ENCODE measurements around the gene DPF1. TPM values are rescaled to one million over a fixed set of nuclear protein-coding genes. Genes with fewer than 3 reads are reported as not detected.

Gene DPF1
- total RNA-seq, 3 donors from 2014 or later (not counting 1 experiment from before 2014, with no cell fraction given) = not detected

DNA sequence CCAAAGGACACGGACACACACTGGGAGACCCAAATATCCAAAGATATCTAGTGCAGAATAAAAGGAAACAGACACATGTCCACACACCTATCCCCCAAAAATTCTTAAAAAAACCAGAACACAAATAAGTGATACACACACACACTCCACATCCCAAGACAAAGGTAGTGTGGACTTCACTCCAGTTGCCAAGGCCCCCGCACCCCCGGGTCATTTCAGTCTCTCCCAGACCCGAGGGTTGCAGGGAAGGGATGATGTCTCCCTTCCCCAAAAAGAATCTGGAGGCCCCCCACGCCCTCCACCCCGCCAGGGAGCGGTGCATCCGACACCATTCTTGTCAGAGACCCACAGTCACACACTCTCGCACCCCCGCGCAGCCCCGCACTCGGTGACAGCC is 407 bp downstream of the DPF1 start:
- no peak overlapping the region for H3K27ac Mint-ChIP-seq
- Histone ChIP-seq H3K9me3 (ENCODE audit: control insufficient read depth, insufficient read depth, low read length) (no peaks in the 10 kb centered on the region), H3K27ac (ENCODE audit: low read length) (no peak overlapping the region), H3K4me1 (ENCODE audit: control insufficient read depth, insufficient read depth, low read length) (peaks cover 13% of the 10 kb centered on the region), H3K27me3 (ENCODE audit: control insufficient read depth, insufficient read depth, low read length) (peaks cover 65% of the 10 kb centered on the region), H3K4me3 (ENCODE audit: low read length) (no peak overlapping the region), H3K36me3 (ENCODE audit: control insufficient read depth, insufficient read depth, low read length) (no peaks in the 10 kb centered on the region)
- no peak overlapping the region for H3K4me3 Mint-ChIP-seq
- TF ChIP-seq, protein P1, sequence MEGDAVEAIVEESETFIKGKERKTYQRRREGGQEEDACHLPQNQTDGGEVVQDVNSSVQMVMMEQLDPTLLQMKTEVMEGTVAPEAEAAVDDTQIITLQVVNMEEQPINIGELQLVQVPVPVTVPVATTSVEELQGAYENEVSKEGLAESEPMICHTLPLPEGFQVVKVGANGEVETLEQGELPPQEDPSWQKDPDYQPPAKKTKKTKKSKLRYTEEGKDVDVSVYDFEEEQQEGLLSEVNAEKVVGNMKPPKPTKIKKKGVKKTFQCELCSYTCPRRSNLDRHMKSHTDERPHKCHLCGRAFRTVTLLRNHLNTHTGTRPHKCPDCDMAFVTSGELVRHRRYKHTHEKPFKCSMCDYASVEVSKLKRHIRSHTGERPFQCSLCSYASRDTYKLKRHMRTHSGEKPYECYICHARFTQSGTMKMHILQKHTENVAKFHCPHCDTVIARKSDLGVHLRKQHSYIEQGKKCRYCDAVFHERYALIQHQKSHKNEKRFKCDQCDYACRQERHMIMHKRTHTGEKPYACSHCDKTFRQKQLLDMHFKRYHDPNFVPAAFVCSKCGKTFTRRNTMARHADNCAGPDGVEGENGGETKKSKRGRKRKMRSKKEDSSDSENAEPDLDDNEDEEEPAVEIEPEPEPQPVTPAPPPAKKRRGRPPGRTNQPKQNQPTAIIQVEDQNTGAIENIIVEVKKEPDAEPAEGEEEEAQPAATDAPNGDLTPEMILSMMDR (IDR thresholded peaks at IDR 0.05) = no peak
- DNase-seq = no peak
- H3K27me3 Mint-ChIP-seq (ENCODE audit: low read depth in 2 of 2) = peaks cover 58% of the 10 kb centered on the region in 2 donors
- H3K9me3 Mint-ChIP-seq = no peaks in the 10 kb centered on the region
- 13% methylated on average over 13 of the region's 13 CpGs for WGBS (ENCODE audit: insufficient coverage)
- no peak for ATAC-seq
- intact Hi-C loops (cut with micrococcal nuclease) = loop anchor here (10.0 kb wide), 1 partner anchor 319 kb away; the partner anchor contains the start of genes SIPA1L3 and WDR87
- H3K36me3 Mint-ChIP-seq = no peaks in the 10 kb centered on the region
- H3K4me1 Mint-ChIP-seq = peaks cover 12 to 27% of the 10 kb centered on the region in 2 donors

DNA sequence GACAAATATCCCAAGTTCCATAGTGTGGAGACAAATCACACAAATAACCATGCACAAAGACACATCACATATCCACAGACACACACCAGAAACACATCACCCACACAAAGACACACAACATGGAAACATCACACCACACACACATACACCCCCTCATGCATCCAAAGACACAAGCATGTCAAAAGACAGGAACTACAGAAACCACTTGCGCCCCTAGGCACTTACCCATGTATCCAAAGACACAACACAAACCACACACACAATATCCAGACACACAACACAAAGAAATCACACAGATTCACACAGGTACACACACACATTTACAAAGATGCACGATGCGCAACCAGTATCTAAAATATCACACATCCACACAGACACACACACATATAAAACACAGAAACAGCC is 901 bp downstream of the DPF1 start:
- Mint-ChIP-seq H3K27ac (no peak overlapping the region), H3K4me1 (peaks cover 12 to 26% of the 10 kb centered on the region in 2 donors), H3K9me3 (no peaks in the 10 kb centered on the region), H3K27me3 (ENCODE audit: low read depth in 2 of 2) (peaks cover 61 to 63% of the 10 kb centered on the region in 2 donors), H3K4me3 (no peak overlapping the region), H3K36me3 (no peaks in the 10 kb centered on the region)
- WGBS (ENCODE audit: insufficient coverage) = 86% methylated on average over 3 of the region's 3 CpGs
- no peak overlapping the region for H3K4me3 ChIP-seq (ENCODE audit: low read length)
- no peak overlapping the region for H3K27ac ChIP-seq (ENCODE audit: low read length)
- TF ChIP-seq, protein P1 (IDR thresholded peaks at IDR 0.05) = no peak
- peaks cover 67% of the 10 kb centered on the region for H3K27me3 ChIP-seq (ENCODE audit: control insufficient read depth, insufficient read depth, low read length)
- peaks cover 11% of the 10 kb centered on the region for H3K4me1 ChIP-seq (ENCODE audit: control insufficient read depth, insufficient read depth, low read length)
- H3K36me3 ChIP-seq (ENCODE audit: control insufficient read depth, insufficient read depth, low read length) = no peaks in the 10 kb centered on the region
- ATAC-seq = no peak
- intact Hi-C loops (cut with micrococcal nuclease) = loop anchor here (10.0 kb wide), 1 partner anchor 318 kb away; the partner anchor contains the start of genes SIPA1L3 and WDR87
- DNase-seq = no peak
- no peaks in the 10 kb centered on the region for H3K9me3 ChIP-seq (ENCODE audit: control insufficient read depth, insufficient read depth, low read length)

DNA sequence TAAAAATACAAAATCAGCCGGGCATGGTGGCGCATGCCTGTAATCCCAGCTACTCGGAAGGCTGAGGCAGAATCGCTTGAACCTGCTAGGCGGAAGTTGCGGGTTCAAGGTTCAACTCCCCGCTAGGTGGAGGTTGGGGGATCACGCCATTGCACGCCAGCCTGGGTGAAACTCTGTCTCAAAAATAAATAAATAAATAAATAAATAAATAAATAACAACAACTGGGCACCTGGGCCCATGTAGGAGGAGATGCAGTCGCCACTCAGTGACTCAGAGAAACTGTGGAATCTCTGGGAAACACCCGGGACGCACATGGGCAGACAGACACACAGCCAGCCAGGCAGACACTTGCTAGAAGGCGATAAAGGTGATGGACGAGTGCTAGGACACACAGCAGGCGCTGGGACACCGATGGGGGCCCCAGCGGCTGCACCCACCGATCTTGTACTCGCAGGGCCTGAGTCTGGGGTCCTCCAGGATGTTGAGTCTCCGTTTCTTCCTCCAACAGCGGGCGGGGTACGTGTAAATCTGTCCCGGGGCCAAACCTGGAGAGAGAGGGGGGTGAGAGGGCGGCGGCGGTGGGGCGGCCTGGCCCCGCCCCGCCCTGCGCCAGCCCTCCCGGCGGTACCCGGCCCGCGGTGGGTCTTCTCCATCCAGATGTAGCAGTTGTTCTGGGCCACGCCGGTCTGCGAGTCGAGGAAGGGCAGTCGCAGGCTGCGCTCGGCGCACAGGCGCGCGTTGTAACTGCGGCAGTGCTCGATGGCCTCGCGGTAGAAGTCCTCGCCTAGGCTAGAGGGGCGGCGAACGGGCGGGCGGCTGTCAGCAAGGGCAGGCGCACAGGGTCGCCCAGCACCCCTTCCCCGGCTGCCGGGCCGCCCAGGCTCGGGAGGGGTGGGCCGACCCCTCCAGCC is 1.8 kb downstream of the DPF1 start:
- H3K27me3 Mint-ChIP-seq (ENCODE audit: low read depth in 2 of 2) = peaks cover 58 to 59% of the 10 kb centered on the region in 2 donors
- Histone ChIP-seq H3K4me1 (ENCODE audit: control insufficient read depth, insufficient read depth, low read length) (peaks cover 11% of the 10 kb centered on the region), H3K27me3 (ENCODE audit: control insufficient read depth, insufficient read depth, low read length) (peaks cover 64% of the 10 kb centered on the region), H3K9me3 (ENCODE audit: control insufficient read depth, insufficient read depth, low read length) (no peaks in the 10 kb centered on the region), H3K36me3 (ENCODE audit: control insufficient read depth, insufficient read depth, low read length) (no peaks in the 10 kb centered on the region), H3K27ac (ENCODE audit: low read length) (no peak overlapping the region), H3K4me3 (ENCODE audit: low read length) (no peak overlapping the region)
- peaks cover 12 to 23% of the 10 kb centered on the region in 2 donors for H3K4me1 Mint-ChIP-seq
- no peak overlapping the region for H3K27ac Mint-ChIP-seq
- DNase-seq = no peak
- no peak for ATAC-seq
- intact Hi-C loops (cut with micrococcal nuclease) = loop anchor here (10.0 kb wide), 1 partner anchor 317 kb away; the partner anchor contains the start of genes SIPA1L3 and WDR87
- no peaks in the 10 kb centered on the region for H3K36me3 Mint-ChIP-seq
- TF ChIP-seq, protein P1 (IDR thresholded peaks at IDR 0.05) = no peak
- no peak overlapping the region for H3K4me3 Mint-ChIP-seq
- H3K9me3 Mint-ChIP-seq = no peaks in the 10 kb centered on the region
- 51% methylated on average over 61 of the region's 64 CpGs for WGBS (ENCODE audit: insufficient coverage)
